A549 (cell line): Measurements from ENCODE around the gene KDM3A. TPM values are rescaled to one million over a fixed set of nuclear protein-coding genes. Genes with fewer than 3 reads are reported as not detected.

Experiments
- ATAC-seq, 2 experiments: fragments of 200-7000 bp in 1 of 2; fragments of >200 bp in 1 of 2; cut with Nextera tagmentation in 1 of 2; cut with Tn5 transposase in 1 of 2; 3 replicates each; pipeline versions ENCODE4 v1.8.0 to v1.9.1; 2018 to 2020; ENCODE audit warnings: mild to moderate bottlenecking in 1 of 2, moderate library complexity in 1 of 2
- CTCF ChIA-PET: fragments of 300-600 bp; sonication (Branson Sonifier 250); formaldehyde crosslinking; extraction: SDS; loops from one replicate; lab custom pipeline; 2021; ENCODE audit warnings: antibody characterized with exemption, inconsistent platforms; lab: Yijun Ruan, JAX
- POLR2A ChIA-PET: fragments of 350-600 bp; formaldehyde crosslinking; extraction: SDS; loops from one replicate; lab custom pipeline; 2021; ENCODE audit warnings: antibody characterized with exemption, inconsistent platforms; lab: Yijun Ruan, JAX
- DNase-seq, 2 experiments: peaks; one replicate each; pipeline versions ENCODE4 v3.0.0 to v3.0.0-alpha.2; 2011 to 2016; ENCODE audit warnings: low read depth in 1 of 2, low spot score in 1 of 2
- FAIRE-seq: peaks from 2 replicates; lab custom pipeline; 2011; peaks lifted over from hg19 to GRCh38; lab: Jason Lieb, UNC
- H3K27ac ChIP-seq, 2 experiments: fragments of >200 bp; sonication (Bioruptor Twin); formaldehyde crosslinking; 3 replicates each; pipeline ENCODE4 v1.5.1; 2016 to 2017
- H3K4me1 ChIP-seq: fragments of >200 bp; sonication (Bioruptor Twin); formaldehyde crosslinking; 3 replicates; pipeline ENCODE4 v1.6.1; 2016
- H3K4me2 ChIP-seq: fragments of >200 bp; sonication (Bioruptor Twin); formaldehyde crosslinking; 3 replicates; pipeline ENCODE4 v1.6.1; 2016
- H3K4me3 ChIP-seq: fragments of >200 bp; sonication (Bioruptor Twin); formaldehyde crosslinking; 3 replicates; pipeline ENCODE4 v1.5.1; 2016
- H3K9me3 ChIP-seq: fragments of >200 bp; sonication (Bioruptor Twin); formaldehyde crosslinking; 3 replicates; pipeline ENCODE4 v1.6.1; 2016
- BHLHE40 ChIP-seq: IDR thresholded peaks from 2 replicates; pipeline ENCODE4 v1.6.1; 2012; ENCODE audit warnings: low read depth, low read length, inconsistent platforms
- CBX8 ChIP-seq: fragments of 200-600 bp; sonication (generic); IDR thresholded peaks from 2 replicates; pipeline ENCODE4 v1.6.1; 2016
- CEBPB ChIP-seq, 2 experiments: fragments of >200 bp in 1 of 2; sonication (Bioruptor Twin) in 1 of 2; formaldehyde crosslinking in 1 of 2; IDR thresholded peaks; 2 replicates each; pipeline ENCODE4 v1.6.1; 2012 to 2016
- EHMT2 ChIP-seq: fragments of 200-600 bp; sonication (generic); IDR thresholded peaks from 2 replicates; pipeline ENCODE4 v1.6.1; 2016; ENCODE audit warnings: antibody characterized with exemption, low read depth, mild to moderate bottlenecking, moderate library complexity
- HDAC2 ChIP-seq: fragments of 200-600 bp; sonication (generic); IDR thresholded peaks from 2 replicates; pipeline ENCODE4 v1.6.1; 2016
- HEYL ChIP-seq: fragments of 250-450 bp; sonication (Bioruptor Pico); IDR thresholded peaks from 2 replicates; pipeline ENCODE4 v1.8.0; 2021; ENCODE audit warnings: mild to moderate bottlenecking, moderate library complexity
- HOXB5 ChIP-seq: fragments of 250-450 bp; sonication (Bioruptor Pico); IDR thresholded peaks from 2 replicates; pipeline ENCODE4 v1.5.0; 2020; ENCODE audit warnings: mild to moderate bottlenecking, moderate library complexity
- JUN ChIP-seq, 2 experiments: fragments of >200 bp; sonication (Bioruptor Twin); formaldehyde crosslinking; IDR thresholded peaks; 2 replicates in 1 of 2; 3 replicates in 1 of 2; pipeline ENCODE4 v1.6.1; 2016 to 2017
- KDM1A ChIP-seq: fragments of 200-600 bp; sonication (generic); IDR thresholded peaks from 2 replicates; pipeline ENCODE4 v1.6.1; 2016; ENCODE audit warnings: low read depth, mild to moderate bottlenecking
- MYC ChIP-seq: IDR thresholded peaks from 2 replicates; pipeline ENCODE4 v1.6.1; 2012; ENCODE audit warnings: mild to moderate bottlenecking, inconsistent platforms, low read length, improper control_type of control experiment, borderline replicate concordance
- NFE2L2 ChIP-seq: fragments of 150-350 bp; conservative IDR thresholded peaks from 2 replicates; pipeline ENCODE4 v1.6.1; 2014; ENCODE audit warnings: low read length
- RARB ChIP-seq: fragments of 250-450 bp; sonication (Bioruptor Pico); IDR thresholded peaks from 2 replicates; pipeline ENCODE4 v1.8.0; 2021; ENCODE audit warnings: mild to moderate bottlenecking, moderate library complexity
- RCOR1 ChIP-seq: fragments of 150-350 bp; IDR thresholded peaks from 2 replicates; pipeline ENCODE4 v1.6.1; 2014; ENCODE audit warnings: antibody characterized with exemption, low read length, low read depth
- RFX5 ChIP-seq: fragments of 450-650 bp; IDR thresholded peaks from 2 replicates; pipeline ENCODE4 v1.7.1; 2014; ENCODE audit warnings: antibody characterized with exemption, mild to moderate bottlenecking, moderate library complexity
- SREBF2 ChIP-seq: fragments of 450-650 bp; IDR thresholded peaks from 2 replicates; pipeline ENCODE4 v1.6.1; 2014; ENCODE audit warnings: mild to moderate bottlenecking, moderate library complexity
- TFCP2L1 ChIP-seq: fragments of 250-450 bp; sonication (Bioruptor Pico); IDR thresholded peaks from 2 replicates; pipeline ENCODE4 v1.5.0; 2021; ENCODE audit warnings: mild to moderate bottlenecking
- ZC3H11A ChIP-seq: fragments of 450-650 bp; IDR thresholded peaks from 2 replicates; pipeline ENCODE4 v1.6.1; 2014; ENCODE audit warnings: antibody characterized with exemption, mild to moderate bottlenecking
- ZFP36 ChIP-seq: fragments of 450-650 bp; IDR thresholded peaks from 2 replicates; pipeline ENCODE4 v1.6.1; 2014; ENCODE audit warnings: borderline replicate concordance; ENCODE audit not compliant: partially characterized antibody
- WGBS: methylation state at CpG from one replicate; pipeline ENCODE4 v1.1.6; 2017; ENCODE audit errors: missing lambda C conversion rate; 5-methylcytosine and 5-hydroxymethylcytosine counted together
- polyA plus RNA-seq, 4 experiments: library from polyadenylated mRNA; depleted of rRNA in 3 of 4; stranded (reverse); fragments of >200 nt; fragmentation: RNase III in 1 of 4; extraction: RNeasy Plus Mini Kit Qiagen cat#74134 plus additional on column Dnase treatment in 1 of 4; gene quantifications; 2 replicates in 3 of 4; 3 replicates in 1 of 4; pipeline ENCODE4 v1.2.3, GENCODE V29; 2011 to 2017
- TF ChIP-seq, protein P1 (sequence below): IDR thresholded peaks from 2 replicates; pipeline ENCODE4 v1.6.1; 2012
- TF ChIP-seq, protein P2 (sequence below): fragments of 150-350 bp; IDR thresholded peaks from 2 replicates; pipeline ENCODE4 v1.6.1; 2014; ENCODE audit warnings: low read depth, mild to moderate bottlenecking, low read length
- TF ChIP-seq, protein P3 (sequence below): IDR thresholded peaks from 2 replicates; pipeline ENCODE4 v1.6.1; 2012; ENCODE audit warnings: low read depth, borderline replicate concordance
- TF ChIP-seq, protein P4 (sequence below): fragments of 450-650 bp; IDR thresholded peaks from 2 replicates; pipeline ENCODE4 v1.6.1; 2014; ENCODE audit warnings: antibody characterized with exemption

KDM3A gene
- polyA plus RNA-seq, 2 of the 4 experiments (the other 2 are of a cell fraction): 21.2 to 57.0 TPM

DNA sequence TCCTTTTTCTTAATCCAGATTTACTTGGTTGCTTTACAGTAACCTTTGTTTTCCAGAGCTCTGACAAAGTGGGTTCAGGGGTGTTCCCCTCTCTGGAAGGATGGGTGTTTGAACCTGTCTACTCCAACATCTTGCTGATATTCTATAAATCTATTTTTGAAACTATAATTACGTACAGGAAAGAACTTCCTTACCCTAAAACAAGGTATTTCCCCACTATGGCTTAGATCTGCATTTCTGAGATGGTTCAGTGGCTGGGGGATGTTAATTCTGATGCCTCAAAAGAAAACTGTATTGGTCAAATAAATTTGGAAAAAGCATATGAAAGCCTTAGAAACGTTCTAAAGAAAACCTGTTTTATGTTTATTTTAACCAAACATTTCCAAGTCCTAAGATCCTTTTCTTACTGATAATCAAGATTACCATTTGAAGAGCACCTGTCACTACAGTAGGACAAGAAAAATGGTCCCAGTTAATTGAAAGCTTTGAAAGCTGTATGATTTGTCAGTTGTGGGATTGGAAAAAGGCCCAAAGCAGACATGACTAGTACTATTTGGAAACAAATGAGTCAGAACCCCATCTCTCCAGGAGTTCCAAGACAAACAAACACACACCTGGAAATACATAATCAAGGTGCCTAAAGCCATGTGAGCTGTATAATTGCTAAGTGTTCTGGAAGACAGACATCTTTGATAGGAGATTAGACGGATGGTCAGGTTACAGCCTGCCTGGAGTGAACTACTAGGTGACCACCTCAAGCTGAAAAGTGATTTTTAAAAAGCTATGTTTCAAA lies 57.5 kb downstream of the KDM3A start (continued):
- TF ChIP-seq, protein P1, sequence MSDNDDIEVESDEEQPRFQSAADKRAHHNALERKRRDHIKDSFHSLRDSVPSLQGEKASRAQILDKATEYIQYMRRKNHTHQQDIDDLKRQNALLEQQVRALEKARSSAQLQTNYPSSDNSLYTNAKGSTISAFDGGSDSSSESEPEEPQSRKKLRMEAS: no peak
- TF ChIP-seq MYC (no peak), HOXB5 (CRISPR knock-in tag) (no peak), RARB (CRISPR knock-in tag) (no peak)

DNA sequence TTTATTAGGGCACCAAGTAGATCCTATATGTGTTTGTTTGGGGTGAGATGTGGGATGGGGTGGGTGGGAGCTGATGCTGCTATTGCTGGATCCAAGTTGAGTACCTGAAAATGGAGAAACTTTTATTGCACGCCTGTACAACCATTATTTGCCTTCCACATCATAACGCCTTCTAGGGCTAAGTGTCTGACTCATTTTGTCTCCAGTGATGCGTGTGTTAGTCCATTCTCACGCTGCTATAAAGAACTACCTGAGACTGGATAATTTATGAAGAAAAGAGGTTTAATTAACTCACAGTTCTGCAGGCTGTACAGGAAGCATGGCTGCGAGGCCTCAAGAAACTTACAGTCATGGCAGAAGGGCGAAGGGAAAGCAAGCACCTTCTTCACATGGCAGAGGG lies 58.2 kb downstream of the KDM3A start:
- FAIRE-seq (no peak), ATAC-seq (no peak), DNase-seq (peak in 1 of 2 experiments; percentile 28)
- Histone ChIP-seq H3K4me3 (no peak overlapping the region), H3K4me2 (no peak overlapping the region), H3K4me1 (no peaks in the 10 kb centered on the region), H3K9me3 (peaks cover 31% of the 10 kb centered on the region), H3K27ac (no peak overlapping the region)
- ChIA-PET CTCF (interaction anchor here (0.9 kb wide), 1 partner anchor 21 kb away, joined by 3 read pairs; no protein-coding TSS in a partner anchor), POLR2A (interaction anchor here (0.6 to 1.4 kb wide), 2 partner anchors 41 to 58 kb away, joined by 3 read pairs; partner anchors contain the start of gene KDM3A)
- TF ChIP-seq EHMT2 (no peak), JUN (IDR thresholded peaks at IDR 0.05) (no peak), CBX8 (no peak), HOXB5 (CRISPR knock-in tag) (no peak)
- 84% methylated on average over 6 of the region's 6 CpGs for WGBS

DNA sequence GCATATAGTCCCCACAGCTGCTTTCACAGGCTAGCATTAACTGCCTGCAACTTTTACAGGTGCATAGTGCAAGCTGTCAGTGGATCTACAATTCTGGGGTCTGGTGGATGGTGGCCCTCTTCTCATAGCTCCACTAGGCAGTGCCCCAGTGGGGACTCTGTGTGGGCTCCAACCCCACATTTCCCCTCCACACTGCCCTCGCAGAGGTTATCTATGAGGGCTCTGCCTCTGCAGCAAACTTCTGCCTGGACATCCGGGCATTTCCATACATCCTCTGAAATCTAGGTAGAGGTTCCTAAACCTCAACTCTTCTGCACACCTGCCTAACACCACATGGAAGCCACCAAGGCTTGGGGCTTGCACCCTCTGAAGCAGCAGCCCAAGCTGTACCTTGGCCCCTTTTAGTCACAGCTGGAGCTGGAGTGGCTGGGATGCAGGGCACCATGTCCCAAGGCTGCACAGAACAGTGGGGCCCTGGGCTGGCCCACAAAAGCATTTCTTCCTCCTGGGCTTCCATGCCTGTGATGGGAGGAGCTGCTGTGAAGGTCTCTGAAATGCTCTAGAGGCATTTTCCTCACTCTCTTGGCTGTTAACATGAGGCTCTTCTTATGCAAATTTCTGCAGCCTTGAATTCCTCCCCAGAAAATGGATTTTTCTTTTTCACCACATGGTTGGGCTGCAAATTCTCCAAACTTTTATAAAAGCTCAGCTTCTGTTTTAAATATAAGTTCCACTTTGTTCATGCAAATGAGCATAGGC lies 59.3 kb downstream of the KDM3A start:
- H3K4me1 ChIP-seq: no peaks in the 10 kb centered on the region
- no peak overlapping the region for H3K4me3 ChIP-seq
- CTCF ChIA-PET: interaction anchor here (0.6 kb wide), 2 partner anchors 132 to 265 kb away, joined by 3 read pairs; no protein-coding TSS in a partner anchor
- ATAC-seq (peak in 1 of 2 experiments; percentile 42; a peak in 2 of 6 replicates), DNase-seq (peak in 1 of 2 experiments; percentile 35), FAIRE-seq (no peak)
- 90% methylated on average over 2 of the region's 2 CpGs for WGBS
- TF ChIP-seq RFX5 (no peak), KDM1A (no peak), NFE2L2 (no peak), RCOR1 (no peak), HEYL (CRISPR knock-in tag) (no peak), BHLHE40 (no peak), HDAC2 (no peak), SREBF2 (no peak), ZFP36 (no peak), CEBPB (IDR thresholded peaks at IDR 0.05) (no peak), ZC3H11A (no peak), TFCP2L1 (no peak)
- TF ChIP-seq, protein P2, sequence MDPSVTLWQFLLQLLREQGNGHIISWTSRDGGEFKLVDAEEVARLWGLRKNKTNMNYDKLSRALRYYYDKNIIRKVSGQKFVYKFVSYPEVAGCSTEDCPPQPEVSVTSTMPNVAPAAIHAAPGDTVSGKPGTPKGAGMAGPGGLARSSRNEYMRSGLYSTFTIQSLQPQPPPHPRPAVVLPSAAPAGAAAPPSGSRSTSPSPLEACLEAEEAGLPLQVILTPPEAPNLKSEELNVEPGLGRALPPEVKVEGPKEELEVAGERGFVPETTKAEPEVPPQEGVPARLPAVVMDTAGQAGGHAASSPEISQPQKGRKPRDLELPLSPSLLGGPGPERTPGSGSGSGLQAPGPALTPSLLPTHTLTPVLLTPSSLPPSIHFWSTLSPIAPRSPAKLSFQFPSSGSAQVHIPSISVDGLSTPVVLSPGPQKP: no peak
- TF ChIP-seq, protein P1: no peak
- TF ChIP-seq, protein P3, sequence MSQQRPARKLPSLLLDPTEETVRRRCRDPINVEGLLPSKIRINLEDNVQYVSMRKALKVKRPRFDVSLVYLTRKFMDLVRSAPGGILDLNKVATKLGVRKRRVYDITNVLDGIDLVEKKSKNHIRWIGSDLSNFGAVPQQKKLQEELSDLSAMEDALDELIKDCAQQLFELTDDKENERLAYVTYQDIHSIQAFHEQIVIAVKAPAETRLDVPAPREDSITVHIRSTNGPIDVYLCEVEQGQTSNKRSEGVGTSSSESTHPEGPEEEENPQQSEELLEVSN: no peak
- TF ChIP-seq, protein P4, sequence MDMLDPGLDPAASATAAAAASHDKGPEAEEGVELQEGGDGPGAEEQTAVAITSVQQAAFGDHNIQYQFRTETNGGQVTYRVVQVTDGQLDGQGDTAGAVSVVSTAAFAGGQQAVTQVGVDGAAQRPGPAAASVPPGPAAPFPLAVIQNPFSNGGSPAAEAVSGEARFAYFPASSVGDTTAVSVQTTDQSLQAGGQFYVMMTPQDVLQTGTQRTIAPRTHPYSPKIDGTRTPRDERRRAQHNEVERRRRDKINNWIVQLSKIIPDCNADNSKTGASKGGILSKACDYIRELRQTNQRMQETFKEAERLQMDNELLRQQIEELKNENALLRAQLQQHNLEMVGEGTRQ: no peak
- peaks cover 31% of the 10 kb centered on the region for H3K9me3 ChIP-seq
- POLR2A ChIA-PET: no interaction called here
- no peak overlapping the region for H3K4me2 ChIP-seq
- no peak overlapping the region for H3K27ac ChIP-seq
